Psoas muscle (tissue), 8 donors: Measurements from ENCODE around the gene SFMBT1. TPM values are rescaled to one million over a fixed set of nuclear protein-coding genes. Genes with fewer than 3 reads are reported as not detected.

Experiments used
- ATAC-seq, 4 donors: fragments of 200-7000 bp; cut with Tn5 transposase; one replicate each; pipeline ENCODE4 v1.9.1; 2020; ENCODE audit warnings: moderate library complexity in 3 of 4, mild to moderate bottlenecking in 2 of 4
- DNase-seq, 2 donors: peaks; one replicate each; pipeline ENCODE4 v3.0.0-alpha.2; 2020
- H3K27ac ChIP-seq: fragments of 200-600 bp; one replicate; pipeline ENCODE4 v1.8.0; 2022
- H3K27me3 ChIP-seq, 3 donors: fragments of 200-600 bp in 1 of 3; one replicate each; pipeline versions ENCODE4 v1.6.1 to v1.8.0; 2013 to 2022; ENCODE audit warnings: low read length in 2 of 3, mild to moderate bottlenecking in 2 of 3, moderate library complexity in 1 of 3; ENCODE audit not compliant: insufficient read depth in 3 of 3
- H3K36me3 ChIP-seq, 2 donors: fragments of 200-600 bp in 1 of 2; one replicate each; pipeline versions ENCODE4 v1.6.1 to v1.8.0; 2013 to 2022; ENCODE audit warnings: low read depth in 1 of 2, mild to moderate bottlenecking in 1 of 2, moderate library complexity in 1 of 2; ENCODE audit not compliant: insufficient read depth in 1 of 2
- H3K4me1 ChIP-seq: fragments of 200-600 bp; one replicate; pipeline ENCODE4 v1.8.0; 2022
- H3K4me3 ChIP-seq: fragments of 200-600 bp; one replicate; pipeline ENCODE4 v1.8.0; 2022; ENCODE audit warnings: mild to moderate bottlenecking
- H3K9me3 ChIP-seq: fragments of 200-600 bp; one replicate; pipeline ENCODE4 v1.8.0; 2022
- CTCF ChIP-seq: fragments of 200-600 bp; IDR thresholded peaks from one replicate; pipeline ENCODE4 v1.8.0; 2022; ENCODE audit warnings: antibody characterized with exemption
- WGBS, 3 donors: extraction: QIAGEN DNeasy Blood & Tissue Kit; methylation state at CpG; one replicate each; pipeline versions ENCODE4 v1.1.6 to v1.1.7; 2013; 5-methylcytosine and 5-hydroxymethylcytosine counted together
- intact Hi-C, 2 donors: fragments of 100-400 bp; cut with DNase I; formaldehyde crosslinking; loops; one replicate each; pipeline versions ENCODE4 v1.11.0 to v1.14.2; 2022
- polyA plus RNA-seq, 3 donors: library from polyadenylated mRNA; stranded (reverse); fragments of 200-250 nt; gene quantifications; one replicate each; pipeline ENCODE4 v1.2.3, GENCODE V29; 2013
- total RNA-seq, 4 donors: library from RNA; stranded (reverse); fragmentation: NEBNext Ultra II Directional in 2 of 4; extraction: Animal tissue kit (Norgen Biotek cat#: 25700) in 2 of 4; gene quantifications; one replicate each; pipeline versions ENCODE4 v1.2.1 to v1.2.4, GENCODE V29; 2021 to 2023
- donor health status: healthy with polysubstance abuse.
- donor health status: DM: no; HTN: no; CAD: no; lungs with moderate emphysema.
- donor health status: Bipolar disorder and iron deficiency.
- donor health status: healthy.
- donor health status: DM: yes; HTN: yes; CAD: no.
- donor health status: DM: no; HTN: no; CAD: no.
- donor health status: DM: no; HTN: no; CAD: no.
- donor health status: DM: yes; HTN: yes; CAD: no.

The SFMBT1 gene
- total and polyA plus RNA-seq, 7 donors, result 6.7 to 25.0 (median 16.3) TPM

DNA sequence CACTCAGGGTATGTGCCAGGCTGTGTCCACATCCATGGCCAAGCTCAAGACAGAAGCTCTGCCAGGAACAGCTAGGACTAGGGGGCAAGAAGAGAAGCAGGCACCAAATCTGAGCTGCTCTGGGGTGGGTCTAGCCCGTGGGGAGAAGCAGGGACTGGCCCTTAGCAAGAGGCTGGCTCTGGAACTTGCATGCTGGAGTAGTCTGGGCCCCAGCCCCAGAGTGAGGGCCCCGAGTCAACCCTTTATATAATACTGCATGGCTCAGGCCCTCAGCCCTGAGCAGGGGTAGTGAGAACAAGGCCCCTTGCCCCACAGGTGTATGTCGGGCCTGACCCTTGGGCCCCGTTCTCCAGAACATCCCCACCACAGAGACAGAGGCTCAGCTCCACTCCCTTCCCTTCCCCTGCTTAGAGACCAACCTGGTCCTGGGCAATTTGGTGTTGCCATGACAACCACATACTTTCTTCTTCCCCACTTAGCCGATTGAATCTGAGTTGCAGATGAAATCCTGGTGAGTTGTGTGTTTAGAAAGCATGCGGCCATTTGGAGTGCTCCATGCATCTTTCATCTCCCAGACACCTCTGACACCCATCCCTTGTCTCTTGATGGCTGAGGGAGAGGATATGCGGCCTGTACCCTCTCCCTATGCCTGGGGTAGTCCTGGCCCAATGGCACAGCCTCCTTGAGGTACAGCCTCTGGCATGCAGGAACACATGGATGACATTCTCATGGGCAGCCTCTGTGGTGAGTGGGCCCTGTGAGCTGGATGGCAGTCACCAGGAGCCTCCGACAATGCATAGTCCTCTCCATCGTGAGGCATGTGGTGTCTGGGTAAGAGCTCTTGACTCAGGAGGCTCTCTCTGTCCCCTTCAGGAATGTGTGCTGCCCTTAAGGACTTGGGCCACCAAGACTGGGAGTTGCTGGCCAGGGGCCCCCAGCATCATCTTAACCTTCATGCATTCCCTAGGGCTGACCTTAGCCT lies 29.2 kb upstream of the SFMBT1 start:
- Histone ChIP-seq H3K4me3 (no peak overlapping the region), H3K27me3 (no peaks in the 10 kb centered on the region), H3K9me3 (no peaks in the 10 kb centered on the region), H3K27ac (no peak overlapping the region), H3K36me3 (no peaks in the 10 kb centered on the region), H3K4me1 (peaks cover 13% of the 10 kb centered on the region)
- 71 to 85% (median 74%) methylated on average over 9 of the region's 9 CpGs for WGBS, 3 donors
- ATAC-seq, result no peak
- intact Hi-C loops, result loop anchor here in 1 of 2 donors (2.0 to 5.0 kb wide), 2 partner anchors 142 to 223 kb away; no protein-coding TSS in a partner anchor
- no peak for DNase-seq
- TF ChIP-seq CTCF, result no peak

DNA sequence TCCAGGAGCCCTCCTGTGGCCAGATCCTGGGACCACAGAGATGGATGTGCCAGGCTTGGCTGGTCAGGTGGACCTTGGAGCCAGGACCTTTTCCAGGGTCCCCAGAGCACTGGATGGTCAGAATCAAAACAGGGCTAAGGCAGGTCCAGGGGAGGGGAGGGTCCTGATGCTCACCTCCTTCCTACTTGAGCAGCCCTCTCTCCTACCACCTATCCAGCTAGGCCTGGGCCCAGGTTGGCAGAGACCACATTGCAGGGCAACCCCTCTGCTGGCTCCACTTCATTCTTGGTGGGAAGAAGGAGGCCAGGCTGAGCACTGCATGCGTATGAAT lies 28.5 kb upstream of the SFMBT1 start:
- 77 to 83% (median 77%) methylated on average over 1 of the region's 1 CpG for WGBS, 3 donors
- H3K36me3 ChIP-seq, result no peaks in the 10 kb centered on the region
- peaks cover 13% of the 10 kb centered on the region for H3K4me1 ChIP-seq
- no peaks in the 10 kb centered on the region for H3K27me3 ChIP-seq
- H3K27ac ChIP-seq, result no peak overlapping the region
- ATAC-seq (no peak), DNase-seq (no peak)
- intact Hi-C loops, result loop anchor here in 1 of 2 donors (2.0 to 5.0 kb wide), 2 partner anchors 142 to 222 kb away; no protein-coding TSS in a partner anchor
- no peaks in the 10 kb centered on the region for H3K9me3 ChIP-seq
- H3K4me3 ChIP-seq, result no peak overlapping the region
- no peak for TF ChIP-seq CTCF

GRCh38 chr3:53073553-53074365 lies 27.9 kb upstream of the SFMBT1 start:
- Histone ChIP-seq H3K4me3 (peak overlapping the region; percentile 81), H3K27ac (peak overlapping the region; percentile 50), H3K27me3 (no peaks in the 10 kb centered on the region), H3K9me3 (no peaks in the 10 kb centered on the region), H3K4me1 (peaks cover 13% of the 10 kb centered on the region), H3K36me3 (no peaks in the 10 kb centered on the region)
- ATAC-seq (peak; percentile 1 to 26 (median 10)), DNase-seq (no peak)
- no peak for TF ChIP-seq CTCF
- WGBS, 3 donors, result 76 to 78% (median 77%) methylated on average over 17 of the region's 17 CpGs
- intact Hi-C loops, result loop anchor here (2.0 to 5.0 kb wide), 5 partner anchors 139 to 331 kb away; no protein-coding TSS in a partner anchor

DNA sequence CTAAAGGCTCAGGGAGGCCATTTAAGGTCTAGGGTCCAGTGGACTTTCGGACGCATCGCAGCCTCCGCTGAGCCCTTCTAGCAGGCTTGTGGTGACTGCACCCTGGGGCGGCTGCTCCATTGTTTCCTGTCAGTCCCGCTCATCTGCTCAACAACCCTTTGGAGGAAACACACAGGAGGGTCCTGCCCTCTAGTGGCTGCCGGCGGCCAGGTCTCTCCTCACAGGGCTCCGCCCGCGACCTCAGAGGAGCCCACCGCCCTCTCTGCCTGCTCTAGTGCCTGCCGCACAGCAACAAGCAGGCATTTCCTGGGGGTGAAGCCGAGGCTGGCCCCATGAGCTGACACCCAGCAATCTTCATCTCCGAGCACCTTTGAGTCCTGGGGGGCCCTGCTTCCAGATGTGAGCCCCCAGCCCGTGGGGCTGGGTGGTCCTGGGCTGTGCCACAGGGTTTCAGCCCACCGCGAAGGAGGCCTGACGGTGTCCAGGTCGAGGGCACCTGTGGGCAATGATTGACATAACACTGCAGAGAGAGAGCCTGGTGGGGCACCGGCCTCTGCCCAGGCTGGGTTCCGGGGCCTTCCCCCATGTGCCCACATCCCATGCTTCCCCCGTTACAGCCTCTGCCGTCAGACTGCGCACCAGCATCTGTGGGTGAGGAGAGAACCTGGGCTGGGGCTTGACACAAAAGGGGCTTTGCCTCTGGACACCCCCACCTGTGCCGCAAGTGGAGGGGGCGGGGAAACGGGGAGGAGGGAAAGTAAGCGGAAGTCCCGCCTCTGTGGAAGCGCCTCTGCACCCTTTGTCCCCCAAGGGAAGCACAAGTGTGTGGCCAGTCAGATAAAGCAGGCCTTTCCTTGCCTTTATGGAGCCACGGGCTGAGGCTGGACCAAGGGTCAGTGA lies 27.0 kb upstream of the SFMBT1 start:
- Histone ChIP-seq H3K36me3 (no peaks in the 10 kb centered on the region), H3K9me3 (no peaks in the 10 kb centered on the region), H3K4me3 (peak overlapping the region; percentile 81), H3K27ac (peak overlapping the region; percentile 50), H3K27me3 (no peaks in the 10 kb centered on the region), H3K4me1 (peaks cover 13% of the 10 kb centered on the region)
- intact Hi-C loops, result loop anchor here (2.0 to 5.0 kb wide), 4 partner anchors 138 to 330 kb away; no protein-coding TSS in a partner anchor
- DNase-seq (peak; percentile 85 to 89), ATAC-seq (peak; percentile 91 to 97 (median 94))
- TF ChIP-seq CTCF, result peak; percentile 90
- 11 to 15% (median 14%) methylated on average over 28 to 32 of the region's 32 CpGs for WGBS, 3 donors
